Effector memory CD8-positive, alpha-beta T cell (primary cell): Measurements from ENCODE around the gene MYO3A.
"Not testable (repeated sequence)": the region's sequence is repeated elsewhere in the genome, so short reads cannot be mapped to it uniquely, and the experiment has no call there.

ENCODE experiments used
- ATAC-seq: fragments of 150-1000 bp; cut with Tn5 transposase; replicated peaks from 2 replicates; pipeline ENCODE4 v1.10.0; 2021; ENCODE audit warnings: mild to moderate bottlenecking, moderate library complexity
- DNase-seq, 3 experiments: peaks; one replicate each; pipeline ENCODE4 v3.0.0; 2021
- H3K27ac Mint-ChIP-seq, 2 donors: one replicate each; pipeline ENCODE4 v1.8.0; 2022; ENCODE audit warnings: mild to moderate bottlenecking in 2 of 2, mixed read lengths in 2 of 2, moderate library complexity in 2 of 2
- H3K27me3 Mint-ChIP-seq, 2 donors: one replicate each; pipeline ENCODE4 v1.8.0; 2022; ENCODE audit warnings: mixed read lengths in 2 of 2
- H3K36me3 Mint-ChIP-seq: one replicate; pipeline ENCODE4 v1.8.0; 2022; ENCODE audit warnings: mild to moderate bottlenecking, moderate library complexity, mixed read lengths; ENCODE audit not compliant: insufficient read depth
- H3K4me1 Mint-ChIP-seq, 2 donors: one replicate each; pipeline ENCODE4 v1.8.0; 2022; ENCODE audit warnings: low read depth in 2 of 2, mixed read lengths in 2 of 2
- H3K4me3 Mint-ChIP-seq, 2 donors: one replicate each; pipeline ENCODE4 v1.8.0; 2022; ENCODE audit warnings: mild to moderate bottlenecking in 2 of 2, mixed read lengths in 2 of 2, moderate library complexity in 2 of 2
- H3K9me3 Mint-ChIP-seq, 2 donors: one replicate each; pipeline ENCODE4 v1.8.0; 2022; ENCODE audit warnings: mixed read lengths in 2 of 2

Gene MYO3A

DNA sequence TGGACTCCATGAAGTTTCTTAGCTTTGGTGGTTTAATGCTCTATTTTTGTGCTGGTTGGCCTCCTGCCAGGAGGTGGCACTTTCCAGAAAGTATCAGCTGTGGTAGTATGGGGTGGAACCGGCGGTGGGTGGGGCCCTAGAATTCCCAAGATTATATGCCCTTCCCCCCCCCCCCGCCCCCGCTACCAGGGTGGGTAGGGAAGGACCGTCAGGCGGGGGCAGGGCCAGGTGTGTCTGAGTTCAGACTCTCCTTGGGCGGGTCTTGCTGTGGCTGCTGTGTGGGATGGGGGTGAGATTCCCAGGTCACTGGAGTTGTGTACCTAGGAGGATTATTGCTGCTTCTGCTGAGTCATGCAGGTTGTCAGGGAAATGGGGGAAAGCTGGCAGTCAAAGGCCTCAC, 146.9 kb downstream of the MYO3A start:
- H3K9me3 Mint-ChIP-seq, H3K27ac Mint-ChIP-seq, DNase-seq, H3K4me3 Mint-ChIP-seq, H3K36me3 Mint-ChIP-seq, ATAC-seq, H3K4me1 Mint-ChIP-seq: not testable (repeated sequence)
- peaks cover 13 to 20% of the 10 kb centered on the region in 2 donors for H3K27me3 Mint-ChIP-seq

DNA sequence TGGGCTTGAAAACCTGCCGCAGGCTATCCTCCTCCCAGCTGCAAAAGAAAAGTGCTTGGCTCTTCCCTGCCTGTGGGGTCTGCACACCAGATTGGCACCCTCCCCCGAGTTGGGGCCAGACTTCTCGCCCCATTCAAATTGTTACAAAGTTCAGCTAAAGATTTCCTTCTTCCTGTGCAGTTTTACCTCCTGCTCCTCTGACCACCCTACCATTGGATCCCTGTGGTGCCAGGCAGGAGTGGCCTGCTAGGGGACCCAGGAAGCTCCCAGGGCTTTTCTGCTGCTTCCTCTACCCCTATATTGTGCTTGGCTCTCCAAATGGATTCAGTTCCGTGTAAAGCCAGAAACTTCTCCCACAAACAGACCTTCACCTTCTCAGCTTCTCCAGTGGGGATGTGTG, 147.4 kb downstream of the MYO3A start:
- H3K4me1 Mint-ChIP-seq: no peaks in the 10 kb centered on the region
- no peak for ATAC-seq
- DNase-seq: no peak
- no peak overlapping the region for H3K27ac Mint-ChIP-seq
- peaks cover 0 to 1% of the 10 kb centered on the region in 2 donors for H3K9me3 Mint-ChIP-seq
- no peak overlapping the region for H3K4me3 Mint-ChIP-seq
- peaks cover 3% of the 10 kb centered on the region for H3K36me3 Mint-ChIP-seq
- H3K27me3 Mint-ChIP-seq: peaks cover 18 to 25% of the 10 kb centered on the region in 2 donors

DNA sequence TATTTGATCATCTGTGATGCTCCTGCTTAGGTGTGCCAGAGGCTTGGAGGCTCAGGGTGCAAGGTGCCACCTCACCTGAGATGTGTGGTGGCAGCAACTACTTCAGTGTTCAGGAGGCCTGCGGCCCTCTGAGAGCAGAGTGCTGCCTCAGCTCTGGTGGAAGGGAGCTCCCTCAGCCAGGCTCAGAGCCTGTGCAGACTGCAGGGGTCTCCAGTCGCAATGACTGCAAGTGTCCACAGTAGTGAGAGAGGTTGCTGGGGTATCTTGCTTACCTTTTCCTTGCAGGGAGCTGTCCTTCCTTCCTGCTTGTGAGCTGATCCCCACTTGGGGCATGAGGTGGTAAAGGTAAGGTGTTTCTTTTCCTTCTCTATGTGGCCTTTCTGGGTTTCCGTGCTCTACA, 151.5 kb downstream of the MYO3A start:
- Mint-ChIP-seq H3K9me3 (no peaks in the 10 kb centered on the region), H3K27ac (no peak overlapping the region), H3K4me3 (no peak overlapping the region), H3K36me3 (peaks cover 3% of the 10 kb centered on the region), H3K27me3 (peaks cover 19 to 34% of the 10 kb centered on the region in 2 donors), H3K4me1 (no peaks in the 10 kb centered on the region)
- DNase-seq: no peak
- no peak for ATAC-seq

DNA sequence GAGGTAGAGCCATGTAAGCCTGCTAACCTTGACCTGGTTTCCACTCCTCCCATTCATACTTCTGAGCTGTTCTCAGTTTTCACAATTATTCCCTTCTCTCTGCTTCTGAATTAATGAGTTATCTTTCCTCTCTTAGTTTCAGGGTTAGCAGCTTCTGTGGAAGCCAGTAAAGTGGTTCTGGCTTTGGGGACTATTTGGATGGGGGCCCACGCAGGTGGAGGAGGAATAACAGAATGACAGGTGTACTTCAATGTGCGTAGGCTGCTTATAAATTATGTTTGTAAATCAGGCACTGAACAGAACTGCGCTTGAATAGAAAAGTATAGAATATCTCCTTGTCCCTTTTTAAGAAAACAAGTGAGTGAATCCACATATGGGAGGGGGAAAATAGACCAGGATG, 153.6 kb downstream of the MYO3A start:
- H3K9me3 Mint-ChIP-seq: peaks cover 0 to 3% of the 10 kb centered on the region in 2 donors
- H3K27me3 Mint-ChIP-seq: peaks cover 12 to 27% of the 10 kb centered on the region in 2 donors
- no peak overlapping the region for H3K27ac Mint-ChIP-seq
- no peak for ATAC-seq
- peaks cover 3% of the 10 kb centered on the region for H3K36me3 Mint-ChIP-seq
- no peaks in the 10 kb centered on the region for H3K4me1 Mint-ChIP-seq
- no peak overlapping the region for H3K4me3 Mint-ChIP-seq
- DNase-seq: no peak

DNA sequence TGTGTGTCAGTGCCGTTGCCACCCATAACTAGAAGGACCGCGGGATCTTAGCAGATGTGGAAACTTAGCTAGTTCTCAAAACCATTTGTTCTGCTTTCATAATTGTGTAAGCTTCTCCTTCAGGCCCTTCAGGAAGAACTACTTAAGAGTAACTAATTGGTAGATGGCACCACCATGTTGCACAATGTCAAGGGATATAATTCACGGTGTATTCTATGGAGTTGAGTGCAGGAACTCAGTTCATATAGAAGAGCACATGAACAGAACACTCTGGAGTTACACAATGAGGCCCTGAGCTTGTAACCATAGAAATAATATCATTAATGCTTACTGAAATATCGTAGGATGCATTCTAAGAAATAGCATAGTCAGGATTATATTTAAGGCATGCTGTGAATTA, 156.0 kb downstream of the MYO3A start:
- H3K27ac Mint-ChIP-seq: no peak overlapping the region
- H3K36me3 Mint-ChIP-seq: peaks cover 3% of the 10 kb centered on the region
- H3K4me1 Mint-ChIP-seq: no peaks in the 10 kb centered on the region
- ATAC-seq (no peak), DNase-seq (no peak)
- H3K27me3 Mint-ChIP-seq: peaks cover 12 to 22% of the 10 kb centered on the region in 2 donors
- H3K4me3 Mint-ChIP-seq: no peak overlapping the region
- H3K9me3 Mint-ChIP-seq: peaks cover 0 to 3% of the 10 kb centered on the region in 2 donors

DNA sequence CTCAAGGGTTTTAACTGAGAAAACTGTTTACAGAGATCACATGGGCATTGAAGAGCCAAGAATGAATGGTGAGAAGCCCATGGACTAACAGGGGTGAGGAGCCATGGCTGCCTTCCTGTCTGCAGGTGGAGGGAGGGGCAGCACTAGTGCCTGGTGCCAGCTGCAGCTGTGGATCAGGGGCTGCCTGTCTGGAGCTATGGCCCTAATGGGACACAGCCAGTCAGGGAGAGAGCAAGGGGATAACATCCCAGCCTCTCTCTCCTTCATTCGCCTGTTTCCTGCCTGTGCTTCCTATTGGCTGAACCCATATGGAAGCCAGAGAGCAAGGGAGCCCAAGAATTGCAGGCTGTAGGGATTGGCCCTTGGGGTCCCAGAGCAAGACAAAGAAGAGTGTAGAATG, 156.7 kb downstream of the MYO3A start:
- Mint-ChIP-seq H3K9me3 (peaks cover 0 to 3% of the 10 kb centered on the region in 2 donors), H3K4me3 (no peak overlapping the region), H3K27ac (no peak overlapping the region), H3K36me3 (no peaks in the 10 kb centered on the region), H3K27me3 (peaks cover 8 to 16% of the 10 kb centered on the region in 2 donors), H3K4me1 (no peaks in the 10 kb centered on the region)
- no peak for ATAC-seq
- DNase-seq: no peak

DNA sequence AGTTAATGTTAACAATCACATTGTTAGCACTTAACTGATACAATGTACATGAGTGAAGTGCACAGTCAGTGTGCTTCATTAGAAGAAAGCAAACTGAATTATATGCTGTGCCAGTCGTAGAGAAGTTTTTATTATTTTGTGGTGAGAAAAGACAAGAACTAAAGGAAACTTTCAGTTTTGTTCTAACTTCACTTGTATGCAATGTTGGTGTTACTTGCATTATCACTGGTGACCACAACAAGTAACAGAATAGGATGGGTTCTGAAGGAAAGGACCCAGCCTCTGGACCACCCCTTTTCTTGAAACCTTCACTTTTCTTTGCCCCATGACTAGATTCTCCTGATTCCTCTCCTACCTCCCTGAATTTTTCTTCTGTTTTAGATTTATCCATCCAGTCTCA, 159.2 kb downstream of the MYO3A start:
- Mint-ChIP-seq H3K9me3 (peaks cover 0 to 3% of the 10 kb centered on the region in 2 donors), H3K27ac (no peak overlapping the region), H3K4me3 (no peak overlapping the region), H3K4me1 (no peaks in the 10 kb centered on the region), H3K27me3 (no peaks in the 10 kb centered on the region), H3K36me3 (no peaks in the 10 kb centered on the region)
- no peak for ATAC-seq
- no peak for DNase-seq

DNA sequence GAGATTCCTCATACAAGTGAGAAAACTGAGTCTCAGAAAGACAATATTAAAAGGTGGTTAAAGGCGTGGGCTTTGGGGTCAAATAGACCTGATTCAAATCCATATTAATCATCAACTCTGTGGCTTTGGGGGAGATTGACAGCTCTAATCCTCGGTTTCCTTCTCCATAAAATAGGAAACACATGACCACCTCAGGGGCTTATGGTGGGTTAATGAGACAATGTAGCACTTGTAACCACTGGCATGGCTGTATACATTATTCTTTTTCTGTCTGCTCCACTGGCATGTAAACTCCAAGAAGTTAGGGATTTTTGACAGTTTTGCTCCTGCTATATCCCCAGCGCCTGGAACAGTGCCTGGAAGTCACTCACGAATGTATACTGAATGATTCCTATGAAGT, 161.8 kb downstream of the MYO3A start:
- no peak overlapping the region for H3K4me3 Mint-ChIP-seq
- H3K9me3 Mint-ChIP-seq: peaks cover 3 to 7% of the 10 kb centered on the region in 2 donors
- H3K27ac Mint-ChIP-seq: no peak overlapping the region
- H3K27me3 Mint-ChIP-seq: no peaks in the 10 kb centered on the region
- no peak for ATAC-seq
- no peaks in the 10 kb centered on the region for H3K4me1 Mint-ChIP-seq
- H3K36me3 Mint-ChIP-seq: no peaks in the 10 kb centered on the region
- DNase-seq: no peak

DNA sequence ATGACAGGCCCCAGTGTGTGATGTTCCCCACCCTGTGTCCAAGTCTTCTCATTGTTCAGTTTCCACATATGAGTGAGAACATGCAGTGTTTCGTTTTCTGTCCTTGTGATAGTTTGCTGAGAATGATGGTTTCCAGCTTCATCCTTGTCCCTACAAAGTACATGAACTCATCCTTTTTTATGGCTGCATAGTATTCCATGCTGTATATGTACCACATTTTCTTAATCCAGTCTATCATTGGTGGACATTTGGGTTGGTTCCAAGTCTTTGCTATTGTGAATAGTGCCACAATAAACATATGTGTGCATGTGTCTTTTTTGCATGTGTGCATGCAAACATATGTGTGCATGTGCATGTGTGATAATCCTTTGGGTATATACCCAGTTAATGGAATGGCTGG, 163.5 kb downstream of the MYO3A start:
- not testable (repeated sequence) for ATAC-seq

DNA sequence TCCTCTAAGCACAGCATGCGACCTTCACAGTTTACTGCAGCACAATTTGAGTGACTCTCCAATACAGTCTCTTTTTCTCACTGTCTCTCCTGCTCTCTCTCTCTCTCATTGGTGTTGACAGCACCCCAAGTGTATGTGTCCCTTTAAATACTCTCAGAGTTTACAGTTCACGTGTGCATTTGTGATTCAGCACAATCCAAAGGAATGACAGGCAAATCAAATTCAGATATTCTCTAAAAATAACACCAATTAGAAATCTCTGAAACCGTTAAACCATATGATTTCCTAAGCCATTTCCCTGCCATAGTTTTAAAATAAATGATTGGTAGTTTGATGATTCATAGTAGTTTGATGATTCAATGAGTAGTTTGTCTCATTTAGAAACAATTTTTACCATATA, 178.5 kb downstream of the MYO3A start:
- DNase-seq (no peak), ATAC-seq (no peak)
- Mint-ChIP-seq H3K27ac (no peak overlapping the region), H3K4me1 (no peaks in the 10 kb centered on the region), H3K27me3 (peaks cover 15 to 21% of the 10 kb centered on the region in 2 donors), H3K4me3 (no peak overlapping the region), H3K36me3 (no peaks in the 10 kb centered on the region), H3K9me3 (peaks cover 0 to 1% of the 10 kb centered on the region in 2 donors)

More for the DNA sequence above, 163.5 kb downstream of the MYO3A start:
- H3K4me3 Mint-ChIP-seq, H3K27ac Mint-ChIP-seq, H3K4me1 Mint-ChIP-seq, H3K36me3 Mint-ChIP-seq, DNase-seq, H3K27me3 Mint-ChIP-seq: not testable (repeated sequence)
- peaks cover 0 to 20% of the 10 kb centered on the region in 2 donors for H3K9me3 Mint-ChIP-seq

DNA sequence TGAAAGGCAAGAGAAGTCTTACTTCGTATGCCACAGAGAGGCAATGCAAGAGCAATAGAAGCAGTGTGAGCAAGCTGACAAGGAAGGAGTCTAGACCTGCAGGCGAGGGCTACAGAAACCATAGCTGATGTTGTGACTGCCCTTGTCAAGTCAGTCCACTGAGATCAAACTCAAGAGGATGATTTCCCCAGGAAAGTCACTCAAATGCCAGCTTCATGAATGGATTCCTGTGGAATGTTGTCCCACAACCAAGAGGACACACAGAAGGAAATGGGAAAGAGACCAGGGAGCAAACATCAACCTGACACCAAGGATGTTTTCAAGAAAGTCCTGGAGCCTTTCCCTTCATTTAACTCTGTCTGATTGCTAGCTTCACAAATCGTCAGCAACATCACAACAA, 204.6 kb downstream of the MYO3A start:
- no peak for ATAC-seq
- no peaks in the 10 kb centered on the region for H3K4me1 Mint-ChIP-seq
- no peaks in the 10 kb centered on the region for H3K36me3 Mint-ChIP-seq
- DNase-seq: no peak
- no peak overlapping the region for H3K27ac Mint-ChIP-seq
- H3K4me3 Mint-ChIP-seq: no peak overlapping the region
- peaks cover 0 to 4% of the 10 kb centered on the region in 2 donors for H3K27me3 Mint-ChIP-seq
- peaks cover 3 to 4% of the 10 kb centered on the region in 2 donors for H3K9me3 Mint-ChIP-seq

DNA sequence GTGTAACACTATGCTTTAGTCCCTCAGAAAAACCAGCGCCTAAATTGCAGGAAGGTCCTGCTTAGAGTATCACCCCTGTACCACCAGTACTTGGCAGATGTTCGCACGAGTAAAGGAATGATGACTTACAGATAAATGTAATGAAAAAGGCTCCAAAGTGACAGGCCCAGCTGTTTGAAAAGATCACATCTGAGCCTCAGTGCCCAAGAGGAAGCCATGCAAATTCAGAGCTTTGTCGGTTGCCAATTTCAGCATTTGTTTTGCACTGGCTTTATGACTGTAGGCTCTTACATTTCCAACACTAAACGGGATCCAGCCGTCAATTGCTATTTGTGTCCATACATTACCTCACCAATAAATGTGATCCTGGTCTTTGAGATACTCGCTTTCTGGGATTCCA, 222.0 kb downstream of the MYO3A start:
- no peaks in the 10 kb centered on the region for H3K9me3 Mint-ChIP-seq
- H3K4me1 Mint-ChIP-seq: no peaks in the 10 kb centered on the region
- DNase-seq: no peak
- ATAC-seq: no peak
- peaks cover 7 to 19% of the 10 kb centered on the region in 2 donors for H3K27me3 Mint-ChIP-seq
- no peak overlapping the region for H3K27ac Mint-ChIP-seq
- no peak overlapping the region for H3K4me3 Mint-ChIP-seq
- H3K36me3 Mint-ChIP-seq: no peaks in the 10 kb centered on the region

DNA sequence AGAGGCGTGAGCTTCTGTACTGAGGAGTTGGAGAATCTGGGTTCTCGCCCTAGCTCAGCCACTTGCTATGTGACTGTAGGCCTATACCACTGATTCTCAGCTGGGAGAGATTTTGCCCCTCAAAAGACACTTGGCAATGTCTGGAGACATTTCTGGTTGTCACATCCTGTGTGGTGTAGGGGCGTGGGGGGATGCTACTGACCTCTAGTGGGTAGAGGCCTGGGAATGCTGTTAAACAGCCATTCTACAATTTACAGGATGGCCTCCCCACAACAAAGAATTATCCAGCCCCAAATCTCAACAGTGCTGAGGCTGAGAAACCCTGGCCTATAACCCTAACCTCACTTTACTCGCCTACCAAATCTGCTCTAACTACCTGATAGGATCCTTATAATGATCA, 223.7 kb downstream of the MYO3A start:
- Mint-ChIP-seq H3K36me3 (no peaks in the 10 kb centered on the region), H3K4me1 (no peaks in the 10 kb centered on the region), H3K9me3 (no peaks in the 10 kb centered on the region), H3K4me3 (no peak overlapping the region), H3K27ac (no peak overlapping the region), H3K27me3 (peaks cover 0 to 11% of the 10 kb centered on the region in 2 donors)
- DNase-seq (no peak), ATAC-seq (no peak)

DNA sequence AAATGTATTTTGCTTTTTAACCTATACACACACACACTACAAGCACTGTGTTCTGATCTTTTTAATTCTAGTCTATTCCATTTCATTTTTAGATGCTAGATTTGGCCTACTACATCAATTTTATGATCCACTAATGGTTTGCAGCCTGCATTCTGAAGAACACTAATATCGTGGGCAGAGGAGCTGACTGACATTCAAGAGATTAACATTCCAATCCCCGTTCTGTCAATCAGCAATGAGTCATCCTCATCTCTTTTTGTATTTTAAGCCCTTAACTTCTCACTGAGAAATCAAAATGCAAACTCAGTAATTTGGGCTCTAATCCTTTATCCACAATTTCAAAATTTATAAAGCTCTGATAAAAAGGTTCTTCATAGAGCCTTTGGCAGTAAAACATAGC, 235.4 kb downstream of the MYO3A start:
- H3K9me3 Mint-ChIP-seq: no peaks in the 10 kb centered on the region
- H3K4me3 Mint-ChIP-seq: no peak overlapping the region
- no peak overlapping the region for H3K27ac Mint-ChIP-seq
- H3K36me3 Mint-ChIP-seq: no peaks in the 10 kb centered on the region
- no peaks in the 10 kb centered on the region for H3K4me1 Mint-ChIP-seq
- H3K27me3 Mint-ChIP-seq: peaks cover 23 to 37% of the 10 kb centered on the region in 2 donors
- no peak for DNase-seq
- ATAC-seq: no peak

DNA sequence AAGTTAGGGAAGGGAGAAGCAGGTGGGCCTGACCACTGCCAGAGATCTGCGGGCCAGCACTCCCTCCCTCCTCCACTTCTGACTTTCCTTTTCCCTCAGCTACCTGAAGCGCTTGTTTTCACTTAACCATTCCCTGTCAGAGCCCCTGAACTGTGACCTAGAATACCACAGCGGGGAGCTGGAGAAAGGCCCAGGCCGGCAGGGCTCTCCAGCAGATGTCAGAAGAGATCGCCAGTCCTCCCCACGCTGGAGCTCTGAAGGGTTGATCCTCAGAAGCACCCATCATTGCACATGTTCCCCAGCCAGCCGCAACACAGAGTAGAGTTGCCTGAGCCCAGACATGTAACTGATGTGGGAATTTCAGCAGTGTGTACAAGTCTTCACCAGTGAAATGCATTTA, 238.1 kb downstream of the MYO3A start:
- DNase-seq (no peak), ATAC-seq (no peak)
- Mint-ChIP-seq H3K4me1 (no peaks in the 10 kb centered on the region), H3K27ac (no peak overlapping the region), H3K27me3 (peaks cover 37 to 49% of the 10 kb centered on the region in 2 donors), H3K36me3 (no peaks in the 10 kb centered on the region), H3K4me3 (no peak overlapping the region), H3K9me3 (no peaks in the 10 kb centered on the region)
